Lower leg skin (tissue), 4 donors: ENCODE measurements around the gene PTPN2. TPM values are rescaled to one million over a fixed set of nuclear protein-coding genes. Genes with fewer than 3 reads are reported as not detected.

ENCODE experiments used
- DNase-seq, 2 donors: peaks; one replicate each; pipeline ENCODE4 v3.0.0-alpha.2; 2019; ENCODE audit warnings: low spot score in 2 of 2
- H3K4me3 ChIP-seq: fragments of 200-600 bp; sonication (generic); 2 replicates; pipeline ENCODE4 v1.5.1; 2017; ENCODE audit warnings: mild to moderate bottlenecking, low read depth; ENCODE audit not compliant: poor library complexity, severe bottlenecking
- CTCF ChIP-seq, 3 donors: fragments of 450-650 bp; IDR thresholded peaks; one replicate each; pipeline ENCODE4 v1.5.1; 2016; ENCODE audit warnings: antibody characterized with exemption in 3 of 3, mild to moderate bottlenecking in 3 of 3, moderate library complexity in 2 of 3
- POLR2A ChIP-seq, 2 donors: fragments of 450-650 bp; IDR thresholded peaks; one replicate each; pipeline ENCODE4 v1.6.1; 2016 to 2017; ENCODE audit warnings: antibody characterized with exemption in 2 of 2, mild to moderate bottlenecking in 1 of 2, moderate library complexity in 1 of 2
- WGBS, 2 donors: methylation state at CpG; one replicate each; pipeline ENCODE4 v1.1.5; 2018; 5-methylcytosine and 5-hydroxymethylcytosine counted together
- intact Hi-C: fragments of 100-400 bp; cut with DNase I; formaldehyde crosslinking; loops from one replicate; pipeline ENCODE4 v1.15.0; 2023; ENCODE audit warnings: low total_unique reads
- total RNA-seq, 4 donors: library from RNA; depleted of rRNA; stranded (reverse); fragments of >200 nt; gene quantifications; one replicate each; pipeline ENCODE4 v1.1.0, GENCODE V29; 2016

The PTPN2 gene
- total RNA-seq, 4 donors from 2014 or later: 26.0 to 53.2 (median 40.4) TPM

GRCh38 chr18:12886498-12887126 is 2.6 kb upstream of the PTPN2 start:
- intact Hi-C loops: no loop called here
- DNase-seq: no peak
- 20 to 27% methylated on average over 2 of the region's 2 CpGs for WGBS, 2 donors

GRCh38 chr18:12885500-12885899 is 1.5 kb upstream of the PTPN2 start:
- H3K4me3 ChIP-seq: no peak overlapping the region
- intact Hi-C loops: no loop called here
- TF ChIP-seq CTCF (IDR thresholded peaks at IDR 0.05) (no peak), POLR2A (IDR thresholded peaks at IDR 0.05) (no peak)
- no peak for DNase-seq
- 60 to 72% methylated on average over 4 of the region's 4 CpGs for WGBS, 2 donors

More at GRCh38 chr18:12886498-12887126, 2.6 kb upstream of the PTPN2 start:
- no peak overlapping the region for H3K4me3 ChIP-seq
- TF ChIP-seq POLR2A (IDR thresholded peaks at IDR 0.05): no peak
- TF ChIP-seq CTCF (IDR thresholded peaks at IDR 0.05): no peak

GRCh38 chr18:12884406-12885323 is 628 bp upstream of the PTPN2 start:
- peak overlapping the region; percentile 31 for H3K4me3 ChIP-seq
- TF ChIP-seq CTCF (IDR thresholded peaks at IDR 0.05) (no peak), POLR2A (IDR thresholded peaks at IDR 0.05) (no peak)
- intact Hi-C loops: no loop called here
- peak in 1 of 2 donors; percentile 92 for DNase-seq
- WGBS, 2 donors: 11 to 13% methylated on average over 35 of the region's 35 CpGs

GRCh38 chr18:12883372-12883683 is 709 bp downstream of the PTPN2 start:
- DNase-seq: no peak
- H3K4me3 ChIP-seq: peak overlapping the region; percentile 79
- 0 to 10% methylated on average over 2 to 24 of the region's 38 CpGs for WGBS, 2 donors
- TF ChIP-seq POLR2A (IDR thresholded peaks at IDR 0.05) (no peak), CTCF (IDR thresholded peaks at IDR 0.05) (no peak)
- intact Hi-C loops: no loop called here

- TF ChIP-seq CTCF (IDR thresholded peaks at IDR 0.05) (no peak), POLR2A (IDR thresholded peaks at IDR 0.05) (no peak)
- WGBS, 2 donors: 5 to 8% methylated on average over 22 of the region's 22 CpGs
- intact Hi-C loops: no loop called here
- H3K4me3 ChIP-seq: peak overlapping the region; percentile 79
- no peak for DNase-seq
Observed at GRCh38 chr18:12882453-12883371, 1.3 kb downstream of the PTPN2 start.
